Cardiac muscle cell (in vitro differentiated cells and primary cell): ENCODE results near the gene CDHR4. TPM values are rescaled to one million over a fixed set of nuclear protein-coding genes. Genes with fewer than 3 reads are reported as not detected.
A peak's percentile ranks its signal among the peaks of the same experiment; 100 is the strongest.
"Not testable (repeated sequence)": the region's sequence is repeated elsewhere in the genome, so short reads cannot be mapped to it uniquely, and the experiment has no call there.

Experiments used
- DNase-seq, 2 donors: peaks; one replicate each; pipeline versions ENCODE4 v3.0.0 to v3.0.0-alpha.2; 2010 to 2017; ENCODE audit warnings: low read depth in 1 of 2, low spot score in 1 of 2
- H3K27ac ChIP-seq: fragments of 200-600 bp; sonication (generic); 2 replicates; pipeline ENCODE4 v1.5.1; 2016
- H3K27me3 ChIP-seq: fragments of 200-600 bp; sonication (generic); 2 replicates; pipeline ENCODE4 v1.6.0; 2016; ENCODE audit warnings: control low read depth
- H3K36me3 ChIP-seq: fragments of 200-600 bp; sonication (generic); 2 replicates; pipeline ENCODE4 v1.5.1; 2016; ENCODE audit warnings: control low read depth
- H3K4me1 ChIP-seq: fragments of 200-600 bp; sonication (generic); 2 replicates; pipeline ENCODE4 v1.8.1; 2017; ENCODE audit warnings: low read depth, mild to moderate bottlenecking, mixed run types
- H3K4me3 ChIP-seq: fragments of 200-600 bp; sonication (generic); 2 replicates; pipeline ENCODE4 v1.5.1; 2016; ENCODE audit warnings: mild to moderate bottlenecking
- H3K9me3 ChIP-seq: fragments of 200-600 bp; sonication (generic); 2 replicates; pipeline ENCODE4 v1.5.1; 2017; ENCODE audit warnings: low read depth, mild to moderate bottlenecking, control low read depth
- CTCF ChIP-seq: IDR thresholded peaks from 2 replicates; pipeline ENCODE4 v1.5.1; 2012; ENCODE audit warnings: low read depth, mild to moderate bottlenecking, low read length
- polyA plus RNA-seq: library from polyadenylated mRNA; unstranded; fragments of >200 nt; fragmentation: Nextera tagmentation; extraction: Ambion mirVana; gene quantifications from 2 replicates; pipeline ENCODE4 v1.2.1, GENCODE V29; 2016
- total RNA-seq: library from RNA; depleted of rRNA; stranded (reverse); fragments of >200 nt; gene quantifications from 2 replicates; pipeline ENCODE4 v1.2.3, GENCODE V29; 2016

Gene CDHR4
- total and polyA plus RNA-seq, 2 experiments from 2014 or later, result 0.27 TPM; not detected in 1

- no peak for DNase-seq
- Histone ChIP-seq H3K27me3 (no peaks in the 10 kb centered on the region), H3K27ac (peak overlapping the region; percentile 76), H3K4me1 (peaks cover 5% of the 10 kb centered on the region), H3K36me3 (peaks cover 4% of the 10 kb centered on the region), H3K9me3 (no peaks in the 10 kb centered on the region), H3K4me3 (no peak overlapping the region)
- TF ChIP-seq CTCF, result no peak
Measured at GRCh38 chr3:49780080-49780974, 19.3 kb downstream of the CDHR4 start.

- Histone ChIP-seq H3K9me3 (no peaks in the 10 kb centered on the region), H3K27ac (no peak overlapping the region), H3K36me3 (peaks cover 4% of the 10 kb centered on the region), H3K4me1 (no peaks in the 10 kb centered on the region), H3K4me3 (no peak overlapping the region), H3K27me3 (no peaks in the 10 kb centered on the region)
- TF ChIP-seq CTCF, result no peak
- no peak for DNase-seq
Measured at GRCh38 chr3:49779358-49780079, 20.2 kb downstream of the CDHR4 start.

GRCh38 chr3:49776101-49776500 is 23.6 kb downstream of the CDHR4 start:
- H3K36me3 ChIP-seq, H3K9me3 ChIP-seq, H3K4me3 ChIP-seq, H3K27ac ChIP-seq, H3K27me3 ChIP-seq, DNase-seq, H3K4me1 ChIP-seq: not testable (repeated sequence)

GRCh38 chr3:49775538-49775937 is 24.1 kb downstream of the CDHR4 start:
- Histone ChIP-seq H3K27me3 (no peaks in the 10 kb centered on the region), H3K36me3 (peaks cover 4% of the 10 kb centered on the region), H3K4me3 (no peak overlapping the region), H3K9me3 (no peaks in the 10 kb centered on the region), H3K4me1 (no peaks in the 10 kb centered on the region), H3K27ac (no peak overlapping the region)
- no peak for DNase-seq
- TF ChIP-seq CTCF, result no peak

- H3K27me3 ChIP-seq, result no peaks in the 10 kb centered on the region
- no peak overlapping the region for H3K4me3 ChIP-seq
- no peak for DNase-seq
- H3K36me3 ChIP-seq, result peaks cover 9% of the 10 kb centered on the region
- no peaks in the 10 kb centered on the region for H3K9me3 ChIP-seq
- no peaks in the 10 kb centered on the region for H3K4me1 ChIP-seq
- H3K27ac ChIP-seq, result no peak overlapping the region
- no peak for TF ChIP-seq CTCF
Measured at GRCh38 chr3:49772703-49773102, 27.0 kb downstream of the CDHR4 start.
